ENCODE measurements around the gene TNIP2. TPM values are rescaled to one million over a fixed set of nuclear protein-coding genes. Genes with fewer than 3 reads are reported as not detected.

The TNIP2 gene
- total and polyA plus RNA-seq, 2 of the 13 experiments (the other 11 are each of a cell fraction or from before 2014, with no cell fraction given): 25.6 to 38.0 TPM

DNA sequence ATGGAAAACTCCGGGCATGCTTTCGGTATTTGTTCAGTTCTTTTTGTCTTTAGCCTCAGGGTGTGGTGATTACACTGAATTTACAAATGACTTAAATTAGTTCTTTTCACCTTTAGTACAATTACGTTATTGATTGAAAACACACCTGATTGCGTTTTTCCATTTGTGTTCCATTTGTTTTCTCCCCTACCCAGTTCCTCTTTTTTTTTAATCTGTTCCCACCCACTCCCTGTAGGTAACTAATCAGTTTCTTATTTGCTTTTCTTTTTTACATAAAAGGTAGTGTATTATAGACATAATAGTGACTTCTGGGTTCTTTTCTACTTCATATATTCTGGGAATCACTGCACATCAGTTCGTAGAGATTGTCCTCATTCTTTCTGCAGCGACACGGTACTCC lies 53.4 kb downstream of the TNIP2 start:
- intact Hi-C loops (cut with micrococcal nuclease; ENCODE audit: unreplicated experiment): no loop called here
- BruUV-seq (replicated peaks): no TSS peak
- ChIA-PET CTCF (ENCODE audit: low intra/inter-chr PET ratio, low total read pairs) (no interaction called here), POLR2A (no interaction called here)
- in situ Hi-C loops (cut with HindIII; ENCODE audit: extremely low pct_ligation_motif_present, low pct_unique_long_range_greater_than_20kb): no loop called here
- TF ChIP-seq, protein P1, sequence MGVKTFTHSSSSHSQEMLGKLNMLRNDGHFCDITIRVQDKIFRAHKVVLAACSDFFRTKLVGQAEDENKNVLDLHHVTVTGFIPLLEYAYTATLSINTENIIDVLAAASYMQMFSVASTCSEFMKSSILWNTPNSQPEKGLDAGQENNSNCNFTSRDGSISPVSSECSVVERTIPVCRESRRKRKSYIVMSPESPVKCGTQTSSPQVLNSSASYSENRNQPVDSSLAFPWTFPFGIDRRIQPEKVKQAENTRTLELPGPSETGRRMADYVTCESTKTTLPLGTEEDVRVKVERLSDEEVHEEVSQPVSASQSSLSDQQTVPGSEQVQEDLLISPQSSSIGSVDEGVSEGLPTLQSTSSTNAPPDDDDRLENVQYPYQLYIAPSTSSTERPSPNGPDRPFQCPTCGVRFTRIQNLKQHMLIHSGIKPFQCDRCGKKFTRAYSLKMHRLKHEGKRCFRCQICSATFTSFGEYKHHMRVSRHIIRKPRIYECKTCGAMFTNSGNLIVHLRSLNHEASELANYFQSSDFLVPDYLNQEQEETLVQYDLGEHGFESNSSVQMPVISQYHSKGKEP (CRISPR knock-in tag; IDR thresholded peaks at IDR 0.05): no peak
- TF ChIP-seq MXD4 (CRISPR knock-in tag; IDR thresholded peaks at IDR 0.05) (no peak), ZNF136 (CRISPR knock-in tag; IDR thresholded peaks at IDR 0.05; ENCODE audit: low read depth) (no peak), DNMT3B (CRISPR knock-in tag; conservative IDR thresholded peaks at IDR 0.05) (no peak), REXO4 (CRISPR knock-in tag; IDR thresholded peaks at IDR 0.05; ENCODE audit: borderline replicate concordance) (no peak), ZBTB4 (CRISPR knock-in tag; IDR thresholded peaks at IDR 0.05; ENCODE audit: borderline replicate concordance) (no peak), NFATC3 (CRISPR knock-in tag; IDR thresholded peaks at IDR 0.05) (no peak), ZMYM4 (CRISPR knock-in tag; IDR thresholded peaks at IDR 0.05) (no peak), HDAC2 (CRISPR knock-in tag; IDR thresholded peaks at IDR 0.05) (no peak), ZNF430 (CRISPR knock-in tag; IDR thresholded peaks at IDR 0.05) (no peak), ZNF230 (CRISPR knock-in tag; IDR thresholded peaks at IDR 0.05) (no peak), SP1 (IDR thresholded peaks at IDR 0.05) (no peak), SP1 (CRISPR knock-in tag; IDR thresholded peaks at IDR 0.05) (no peak), ZNF224 (CRISPR knock-in tag; IDR thresholded peaks at IDR 0.05) (no peak), RNF2 (conservative IDR thresholded peaks at IDR 0.05; ENCODE audit: low read depth) (no peak), ATM (IDR thresholded peaks at IDR 0.05; ENCODE audit: borderline replicate concordance) (no peak), STAT5B (CRISPR knock-in tag; IDR thresholded peaks at IDR 0.05) (no peak), ZNF580 (CRISPR knock-in tag; IDR thresholded peaks at IDR 0.05; ENCODE audit: borderline replicate concordance, low read depth) (no peak)
- TF ChIP-seq, protein P2, sequence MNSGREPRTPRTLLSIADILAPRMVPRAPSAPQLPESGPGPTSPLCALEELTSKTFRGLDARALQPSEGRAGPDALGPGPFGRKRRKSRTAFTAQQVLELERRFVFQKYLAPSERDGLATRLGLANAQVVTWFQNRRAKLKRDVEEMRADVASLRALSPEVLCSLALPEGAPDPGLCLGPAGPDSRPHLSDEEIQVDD (CRISPR knock-in tag; IDR thresholded peaks at IDR 0.05; ENCODE audit: borderline replicate concordance): no peak
- Histone ChIP-seq H2AFZ (ENCODE audit: low read length) (no peak overlapping the region), H3K79me2 (ENCODE audit: insufficient read depth, low read length) (no peaks in the 10 kb centered on the region), H3K27ac (ENCODE audit: extremely low read length, insufficient read depth, low read length) (no peak overlapping the region), H3K4me2 (ENCODE audit: low read depth, low read length) (no peak overlapping the region), H4K20me1 (ENCODE audit: insufficient read depth, low read length) (no peaks in the 10 kb centered on the region), H3K36me3 (replicated peaks in 1 of 2; ENCODE audit: control insufficient read depth in 1 of 2, insufficient read depth in 2 of 2, low read length in 2 of 2) (peaks cover 26 to 59% of the 10 kb centered on the region in 2 experiments), H3K4me3 (replicated peaks in 1 of 3; ENCODE audit: insufficient read depth in 1 of 3, low read depth in 2 of 3, low read length in 3 of 3) (no peak overlapping the region), H3K27me3 (ENCODE audit: control insufficient read depth in 1 of 2, insufficient read depth in 2 of 2, low read length in 2 of 2) (no peaks in the 10 kb centered on the region), H3K9me3 (ENCODE audit: low read length) (no peaks in the 10 kb centered on the region), H3K4me1 (ENCODE audit: insufficient read depth, low read length) (peaks cover 6% of the 10 kb centered on the region), H3K9ac (ENCODE audit: insufficient read depth, low read depth, low read length) (no peak overlapping the region)
- DNase-seq (ENCODE audit: low spot score) (no peak), ATAC-seq (no peak), FAIRE-seq (no peak)
- 84% methylated on average over 7 of the region's 7 CpGs for WGBS (ENCODE audit: low lambda C conversion rate)
